GM12878 (cell line): Measurements from ENCODE around the gene ACKR1. TPM values are rescaled to one million over a fixed set of nuclear protein-coding genes. Genes with fewer than 3 reads are reported as not detected.

Source experiments
- ATAC-seq: fragments of 200-7000 bp; cut with Tn5 transposase; 3 replicates; pipeline ENCODE4 v1.9.1; 2020; ENCODE audit warnings: mild to moderate bottlenecking, moderate library complexity
- BruUV-seq: library from RNA; stranded (reverse); fragments of 400-500 nt; replicated peaks from 2 replicates; lab custom pipeline; 2021; lab: Mats Ljungman, UMichigan
- CTCF ChIA-PET: fragments of 300-600 bp; sonication (Branson Sonifier 250); formaldehyde crosslinking; extraction: SDS; loops from one replicate; lab custom pipeline; 2021; ENCODE audit warnings: inconsistent platforms; lab: Yijun Ruan, JAX
- POLR2A ChIA-PET: fragments of 350-600 bp; formaldehyde crosslinking; extraction: SDS; loops from one replicate; lab custom pipeline; 2021; ENCODE audit warnings: inconsistent platforms; lab: Charles Lee
- RAD21 ChIA-PET: fragments of 300-600 bp; sonication (Branson Sonifier 250); formaldehyde crosslinking; loops from one replicate; lab custom pipeline; 2023; ENCODE audit warnings: antibody characterized with exemption; ENCODE audit not compliant: unreplicated experiment; lab: Charles Lee
- SMC1A ChIA-PET: fragments of 300-600 bp; sonication (Branson Sonifier 250); formaldehyde crosslinking; loops from one replicate; lab custom pipeline; 2023; ENCODE audit not compliant: unreplicated experiment, uncharacterized antibody; lab: Charles Lee
- DNase-seq: peaks from one replicate; pipeline ENCODE4 v3.0.0-alpha.2; 2011; ENCODE audit warnings: low read depth, low spot score
- FAIRE-seq: peaks from 3 replicates; lab custom pipeline; 2011; peaks lifted over from hg19 to GRCh38; lab: Jason Lieb, UNC
- H2AFZ ChIP-seq: 2 replicates; pipeline ENCODE4 v1.6.0; 2011; ENCODE audit warnings: low read depth, low read length, control low read depth; ENCODE audit not compliant: control insufficient read depth
- H3K27ac ChIP-seq: 2 replicates; pipeline ENCODE4 v1.5.1; 2011; ENCODE audit warnings: control low read depth; ENCODE audit not compliant: control insufficient read depth, insufficient read depth
- H3K27me3 ChIP-seq, 2 experiments: replicated peaks in 1 of 2; 2 replicates each; pipeline versions ENCODE4 v1.6.0 to v1.6.1; 2011; ENCODE audit warnings: low read length in 1 of 2; ENCODE audit not compliant: control insufficient read depth in 2 of 2, insufficient read depth in 2 of 2
- H3K36me3 ChIP-seq, 2 experiments: 2 replicates each; pipeline ENCODE4 v1.5.1; 2011; ENCODE audit warnings: low read length in 1 of 2; ENCODE audit not compliant: control insufficient read depth in 2 of 2, insufficient read depth in 2 of 2
- H3K4me1 ChIP-seq: 2 replicates; pipeline ENCODE4 v1.6.1; 2011; ENCODE audit warnings: mild to moderate bottlenecking, low read length, moderate library complexity, mixed read lengths; ENCODE audit not compliant: control insufficient read depth, insufficient read depth
- H3K4me2 ChIP-seq: 2 replicates; pipeline ENCODE4 v1.6.0; 2011; ENCODE audit warnings: control low read depth; ENCODE audit not compliant: control insufficient read depth, insufficient read depth
- H3K4me3 ChIP-seq: fragments of 200-600 bp; sonication (generic); 2 replicates; pipeline ENCODE4 v1.5.1; 2016
- H3K79me2 ChIP-seq: 2 replicates; pipeline ENCODE4 v1.6.0; 2011; ENCODE audit warnings: low read length; ENCODE audit not compliant: control insufficient read depth, insufficient read depth
- H3K9ac ChIP-seq: 2 replicates; pipeline ENCODE4 v1.8.0; 2011; ENCODE audit warnings: low read length, control low read depth, mixed read lengths; ENCODE audit not compliant: control insufficient read depth, insufficient read depth
- H3K9me3 ChIP-seq: replicated peaks from 3 replicates; pipeline ENCODE4 v1.5.1; 2011; ENCODE audit warnings: mild to moderate bottlenecking, low read length; ENCODE audit not compliant: control insufficient read depth, insufficient read depth
- H4K20me1 ChIP-seq: 2 replicates; pipeline ENCODE4 v1.6.0; 2011; ENCODE audit not compliant: control insufficient read depth, insufficient read depth
- JUND ChIP-seq: IDR thresholded peaks from 2 replicates; pipeline ENCODE4 v1.6.1; 2012; ENCODE audit warnings: low read depth, mild to moderate bottlenecking, low read length, improper control_type of control experiment, moderate library complexity
- NFYB ChIP-seq: IDR thresholded peaks from 2 replicates; pipeline ENCODE4 v1.6.1; 2011; ENCODE audit warnings: low read depth, mild to moderate bottlenecking, low read length, improper control_type of control experiment, moderate library complexity; ENCODE audit not compliant: insufficient read depth
- POLR2AphosphoS2 ChIP-seq: IDR thresholded peaks from 2 replicates; pipeline ENCODE4 v1.6.1; 2011; ENCODE audit warnings: low read depth, mild to moderate bottlenecking, low read length, improper control_type of control experiment, moderate library complexity
- WGBS: methylation state at CpG from one replicate; pipeline ENCODE4 v1.1.6; 2016; ENCODE audit warnings: low lambda C conversion rate; ENCODE audit not compliant: insufficient replicate concordance, insufficient coverage; ENCODE audit errors: missing lambda C conversion rate; 5-methylcytosine and 5-hydroxymethylcytosine counted together
- in situ Hi-C: fragments of 300-500 bp; cut with MboI; formaldehyde crosslinking; loops from 9 replicates; pipeline ENCODE4 v1.14.3; 2018; ENCODE audit warnings: mixed read lengths
- intact Hi-C: fragments of 100-400 bp; cut with micrococcal nuclease; formaldehyde crosslinking; loops from one replicate; pipeline ENCODE4 v1.14.2; 2022; ENCODE audit not compliant: unreplicated experiment
- polyA plus RNA-seq, 11 experiments: library from polyadenylated mRNA; depleted of rRNA in 4 of 11; unstranded in 6 of 11; stranded (reverse) in 5 of 11; fragments of >200 nt; fragmentation: Nextera tagmentation in 4 of 11; fragmentation: Illumina TruSeq in 1 of 11; extraction: Ambion mirVana in 4 of 11; extraction: Trizol in 1 of 11; gene quantifications; 1 replicate in 1 of 11; 2 replicates in 10 of 11; pipeline versions ENCODE4 v1.2.1 to v1.2.3, GENCODE V29; 2011 to 2016; ENCODE audit warnings: inconsistent platforms in 2 of 11, missing spikeins in 2 of 11, low read depth in 1 of 11
- total RNA-seq, 4 experiments: library from RNA; depleted of rRNA in 3 of 4; stranded (reverse); fragments of >200 nt in 3 of 4; fragmentation: Illumina TruSeq in 1 of 4; extraction: Trizol in 1 of 4; gene quantifications; 2 replicates each; pipeline versions ENCODE4 v1.2.1 to v1.2.3, GENCODE V29; 2013 to 2021
- TF ChIP-seq, protein P1 (sequence below): IDR thresholded peaks from 2 replicates; pipeline ENCODE4 v1.6.1; 2012; ENCODE audit warnings: improper control_type of control experiment, low read depth, low read length; ENCODE audit not compliant: insufficient replicate concordance

The ACKR1 gene
- total and polyA plus RNA-seq, 10 of the 15 experiments (the other 5 are each of a cell fraction or from before 2014, with no cell fraction given) = 0.06 to 1.8 (median 0.38) TPM; not detected in 1

- RAD21 ChIA-PET = no interaction called here
- SMC1A ChIA-PET = interaction anchor here (1.3 to 2.0 kb wide), 2 partner anchors 16 to 17 kb away, joined by 3 to 12 read pairs; no protein-coding TSS in a partner anchor
- 42% methylated on average over 8 of the region's 8 CpGs for WGBS
- in situ Hi-C loops = no loop called here
- TF ChIP-seq, protein P1, sequence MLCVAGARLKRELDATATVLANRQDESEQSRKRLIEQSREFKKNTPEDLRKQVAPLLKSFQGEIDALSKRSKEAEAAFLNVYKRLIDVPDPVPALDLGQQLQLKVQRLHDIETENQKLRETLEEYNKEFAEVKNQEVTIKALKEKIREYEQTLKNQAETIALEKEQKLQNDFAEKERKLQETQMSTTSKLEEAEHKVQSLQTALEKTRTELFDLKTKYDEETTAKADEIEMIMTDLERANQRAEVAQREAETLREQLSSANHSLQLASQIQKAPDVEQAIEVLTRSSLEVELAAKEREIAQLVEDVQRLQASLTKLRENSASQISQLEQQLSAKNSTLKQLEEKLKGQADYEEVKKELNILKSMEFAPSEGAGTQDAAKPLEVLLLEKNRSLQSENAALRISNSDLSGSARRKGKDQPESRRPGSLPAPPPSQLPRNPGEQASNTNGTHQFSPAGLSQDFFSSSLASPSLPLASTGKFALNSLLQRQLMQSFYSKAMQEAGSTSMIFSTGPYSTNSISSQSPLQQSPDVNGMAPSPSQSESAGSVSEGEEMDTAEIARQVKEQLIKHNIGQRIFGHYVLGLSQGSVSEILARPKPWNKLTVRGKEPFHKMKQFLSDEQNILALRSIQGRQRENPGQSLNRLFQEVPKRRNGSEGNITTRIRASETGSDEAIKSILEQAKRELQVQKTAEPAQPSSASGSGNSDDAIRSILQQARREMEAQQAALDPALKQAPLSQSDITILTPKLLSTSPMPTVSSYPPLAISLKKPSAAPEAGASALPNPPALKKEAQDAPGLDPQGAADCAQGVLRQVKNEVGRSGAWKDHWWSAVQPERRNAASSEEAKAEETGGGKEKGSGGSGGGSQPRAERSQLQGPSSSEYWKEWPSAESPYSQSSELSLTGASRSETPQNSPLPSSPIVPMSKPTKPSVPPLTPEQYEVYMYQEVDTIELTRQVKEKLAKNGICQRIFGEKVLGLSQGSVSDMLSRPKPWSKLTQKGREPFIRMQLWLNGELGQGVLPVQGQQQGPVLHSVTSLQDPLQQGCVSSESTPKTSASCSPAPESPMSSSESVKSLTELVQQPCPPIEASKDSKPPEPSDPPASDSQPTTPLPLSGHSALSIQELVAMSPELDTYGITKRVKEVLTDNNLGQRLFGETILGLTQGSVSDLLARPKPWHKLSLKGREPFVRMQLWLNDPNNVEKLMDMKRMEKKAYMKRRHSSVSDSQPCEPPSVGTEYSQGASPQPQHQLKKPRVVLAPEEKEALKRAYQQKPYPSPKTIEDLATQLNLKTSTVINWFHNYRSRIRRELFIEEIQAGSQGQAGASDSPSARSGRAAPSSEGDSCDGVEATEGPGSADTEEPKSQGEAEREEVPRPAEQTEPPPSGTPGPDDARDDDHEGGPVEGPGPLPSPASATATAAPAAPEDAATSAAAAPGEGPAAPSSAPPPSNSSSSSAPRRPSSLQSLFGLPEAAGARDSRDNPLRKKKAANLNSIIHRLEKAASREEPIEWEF = no peak
- TF ChIP-seq NFYB (no peak), JUND (no peak), POLR2AphosphoS2 (no peak)
- Histone ChIP-seq H3K4me1 (no peaks in the 10 kb centered on the region), H3K4me3 (no peak overlapping the region), H3K79me2 (no peaks in the 10 kb centered on the region), H3K9ac (no peak overlapping the region), H4K20me1 (no peaks in the 10 kb centered on the region), H3K9me3 (no peaks in the 10 kb centered on the region), H3K4me2 (no peak overlapping the region), H2AFZ (no peak overlapping the region), H3K36me3 (no peaks in the 10 kb centered on the region), H3K27ac (no peak overlapping the region), H3K27me3 (no peaks in the 10 kb centered on the region)
- ATAC-seq (no peak), FAIRE-seq (no peak), DNase-seq (no peak)
- POLR2A ChIA-PET = no interaction called here
- intact Hi-C loops = no loop called here
- CTCF ChIA-PET = interaction anchor here (1.6 kb wide), 1 partner anchor 97 kb away, joined by 8 read pairs; no protein-coding TSS in a partner anchor
- BruUV-seq = no TSS peak
Measured at GRCh38 chr1:159229260-159229885, 24.7 kb downstream of the ACKR1 start.
